ENCODE results near the gene TOMM5.

Gene TOMM5

DNA sequence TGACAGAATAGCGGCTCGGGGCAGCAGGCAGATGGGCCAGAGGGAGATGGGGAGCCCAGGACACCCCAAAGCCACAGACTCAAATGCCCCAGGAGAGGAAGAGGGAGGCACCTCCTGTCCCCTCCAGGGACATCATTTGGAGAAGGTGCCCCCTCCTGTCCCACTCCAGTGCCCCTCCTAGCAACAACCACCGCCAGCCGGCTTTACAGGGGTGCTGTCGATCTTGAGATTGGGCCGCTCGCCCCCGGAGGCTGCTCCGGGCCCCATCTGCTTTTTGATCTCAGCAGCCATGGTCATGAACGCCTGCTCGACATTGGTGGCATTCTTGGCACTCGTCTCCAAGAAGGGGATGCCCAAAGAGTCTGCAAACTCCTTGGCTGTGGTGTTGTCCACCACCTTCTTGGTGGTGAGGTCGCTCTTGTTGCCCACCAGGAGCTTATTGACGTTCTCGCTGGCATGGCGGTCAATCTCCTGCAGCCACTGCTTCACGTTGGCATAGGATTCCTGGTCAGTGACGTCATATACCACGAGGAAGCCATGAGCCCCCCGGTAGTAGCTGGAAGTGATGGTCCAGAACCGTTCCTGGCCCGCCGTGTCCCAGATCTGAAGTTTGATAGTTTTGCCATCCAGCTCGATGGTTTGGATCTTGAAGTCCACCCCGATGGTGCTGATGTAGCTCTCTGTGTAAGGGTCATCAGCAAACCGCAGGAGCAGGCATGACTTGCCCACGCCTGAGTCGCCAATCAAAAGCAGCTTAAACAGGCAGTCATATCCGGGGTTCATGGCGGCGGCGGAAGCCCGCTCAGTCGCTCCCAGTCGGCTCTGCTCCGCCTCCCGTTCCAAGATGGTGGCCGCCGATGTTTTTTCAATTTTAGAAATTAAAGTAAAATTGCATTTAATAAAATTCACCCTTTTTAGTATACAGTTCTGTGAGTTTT lies 44.4 kb upstream of the TOMM5 start:
- no peaks in the 10 kb centered on the region for H3K36me3 ChIP-seq
- TF ChIP-seq, protein P1, sequence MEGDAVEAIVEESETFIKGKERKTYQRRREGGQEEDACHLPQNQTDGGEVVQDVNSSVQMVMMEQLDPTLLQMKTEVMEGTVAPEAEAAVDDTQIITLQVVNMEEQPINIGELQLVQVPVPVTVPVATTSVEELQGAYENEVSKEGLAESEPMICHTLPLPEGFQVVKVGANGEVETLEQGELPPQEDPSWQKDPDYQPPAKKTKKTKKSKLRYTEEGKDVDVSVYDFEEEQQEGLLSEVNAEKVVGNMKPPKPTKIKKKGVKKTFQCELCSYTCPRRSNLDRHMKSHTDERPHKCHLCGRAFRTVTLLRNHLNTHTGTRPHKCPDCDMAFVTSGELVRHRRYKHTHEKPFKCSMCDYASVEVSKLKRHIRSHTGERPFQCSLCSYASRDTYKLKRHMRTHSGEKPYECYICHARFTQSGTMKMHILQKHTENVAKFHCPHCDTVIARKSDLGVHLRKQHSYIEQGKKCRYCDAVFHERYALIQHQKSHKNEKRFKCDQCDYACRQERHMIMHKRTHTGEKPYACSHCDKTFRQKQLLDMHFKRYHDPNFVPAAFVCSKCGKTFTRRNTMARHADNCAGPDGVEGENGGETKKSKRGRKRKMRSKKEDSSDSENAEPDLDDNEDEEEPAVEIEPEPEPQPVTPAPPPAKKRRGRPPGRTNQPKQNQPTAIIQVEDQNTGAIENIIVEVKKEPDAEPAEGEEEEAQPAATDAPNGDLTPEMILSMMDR (IDR thresholded peaks at IDR 0.05; ENCODE audit: low read depth, low read length) = no peak
- no peak overlapping the region for H3K27ac ChIP-seq
- H3K9me3 ChIP-seq (ENCODE audit: severe bottlenecking) = no peaks in the 10 kb centered on the region
- H3K4me3 ChIP-seq (ENCODE audit: low read depth, low read length) = no peak overlapping the region
- DNase-seq = no peak
- H3K27me3 ChIP-seq (ENCODE audit: insufficient read depth, low read depth, severe bottlenecking) = no peaks in the 10 kb centered on the region

DNA sequence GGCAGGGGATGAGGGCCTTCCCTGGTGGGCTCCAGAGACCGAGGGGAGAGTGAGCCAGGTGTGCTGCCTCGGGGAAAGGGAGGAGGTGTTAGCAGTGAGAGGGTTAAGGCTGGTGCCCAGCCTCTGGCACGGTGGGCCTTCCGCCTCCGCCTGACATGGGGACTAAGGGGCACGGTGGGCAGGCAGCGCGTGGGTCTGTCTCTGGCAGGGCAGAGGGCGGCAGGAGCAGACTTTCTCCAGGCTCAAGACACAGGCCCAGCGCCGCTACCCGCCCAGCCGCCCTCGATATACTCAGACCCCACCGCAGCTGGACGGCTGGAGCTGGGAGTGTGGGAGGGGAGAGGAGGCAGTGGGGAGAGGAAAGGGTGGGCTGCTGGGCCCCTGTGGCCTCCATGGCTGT lies 43.4 kb upstream of the TOMM5 start:
- no peaks in the 10 kb centered on the region for H3K9me3 ChIP-seq (ENCODE audit: severe bottlenecking)
- TF ChIP-seq, protein P1 (IDR thresholded peaks at IDR 0.05; ENCODE audit: low read depth, low read length) = no peak
- no peak overlapping the region for H3K4me3 ChIP-seq (ENCODE audit: low read depth, low read length)
- no peak for DNase-seq
- H3K36me3 ChIP-seq = no peaks in the 10 kb centered on the region
- no peak overlapping the region for H3K27ac ChIP-seq
- no peaks in the 10 kb centered on the region for H3K27me3 ChIP-seq (ENCODE audit: insufficient read depth, low read depth, severe bottlenecking)

DNA sequence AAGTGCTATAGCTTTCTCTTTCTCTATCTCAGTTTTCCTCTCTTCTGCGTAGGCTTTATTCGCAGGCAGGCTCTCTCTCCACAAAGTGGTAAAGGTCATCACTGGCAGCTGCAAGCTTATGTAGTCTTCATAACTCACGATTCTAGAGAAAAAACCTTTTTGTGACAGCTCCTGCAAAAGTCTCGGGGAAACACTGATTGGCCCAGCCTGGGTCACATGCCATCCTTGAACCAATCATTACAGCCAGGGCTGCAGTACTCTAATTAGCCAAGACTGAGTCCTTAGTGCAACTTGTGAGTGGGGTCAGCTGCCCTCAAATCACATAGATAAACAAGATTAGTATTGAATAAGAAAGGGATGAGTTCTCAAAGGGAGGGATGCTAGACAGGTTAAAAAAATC lies 40.1 kb upstream of the TOMM5 start:
- no peaks in the 10 kb centered on the region for H3K27me3 ChIP-seq (ENCODE audit: insufficient read depth, low read depth, severe bottlenecking)
- TF ChIP-seq, protein P1 (IDR thresholded peaks at IDR 0.05; ENCODE audit: low read depth, low read length) = no peak
- H3K4me3 ChIP-seq (ENCODE audit: low read depth, low read length) = no peak overlapping the region
- no peak for DNase-seq
- no peak overlapping the region for H3K27ac ChIP-seq
- H3K9me3 ChIP-seq (ENCODE audit: severe bottlenecking) = no peaks in the 10 kb centered on the region
- H3K36me3 ChIP-seq = no peaks in the 10 kb centered on the region

DNA sequence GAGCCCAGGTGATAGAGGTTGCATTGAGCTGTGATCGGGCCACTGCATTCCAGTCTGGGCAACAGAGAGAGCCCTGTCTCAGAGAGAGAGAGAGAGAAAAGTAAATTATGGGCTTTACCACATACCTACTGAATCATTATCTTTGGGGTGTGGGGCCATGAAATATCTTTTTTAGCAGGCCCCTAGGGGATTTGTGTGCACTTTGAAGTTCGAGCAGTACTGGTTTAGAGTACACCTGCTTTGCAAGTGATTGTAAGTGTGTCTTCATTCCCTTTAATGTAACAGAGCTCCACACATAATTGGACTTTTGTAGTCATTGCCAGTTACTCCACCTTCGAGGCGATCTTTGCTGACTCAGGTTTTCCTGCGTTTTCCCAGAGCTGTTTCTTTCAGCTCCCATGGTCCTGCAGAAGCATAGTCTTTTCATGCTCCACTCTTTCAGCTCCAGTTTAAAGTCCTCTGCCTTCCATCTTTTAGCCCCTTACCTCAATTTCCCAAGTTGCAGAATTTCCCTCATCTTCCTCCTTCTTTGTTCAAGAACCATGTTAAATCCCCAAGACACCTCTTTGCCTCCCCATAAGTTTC lies 34.4 kb upstream of the TOMM5 start:
- no peaks in the 10 kb centered on the region for H3K36me3 ChIP-seq
- no peak overlapping the region for H3K27ac ChIP-seq
- TF ChIP-seq, protein P1 (IDR thresholded peaks at IDR 0.05; ENCODE audit: low read depth, low read length) = no peak
- no peaks in the 10 kb centered on the region for H3K9me3 ChIP-seq (ENCODE audit: severe bottlenecking)
- no peak for DNase-seq
- H3K27me3 ChIP-seq (ENCODE audit: insufficient read depth, low read depth, severe bottlenecking) = no peaks in the 10 kb centered on the region
- H3K4me3 ChIP-seq (ENCODE audit: low read depth, low read length) = no peak overlapping the region

DNA sequence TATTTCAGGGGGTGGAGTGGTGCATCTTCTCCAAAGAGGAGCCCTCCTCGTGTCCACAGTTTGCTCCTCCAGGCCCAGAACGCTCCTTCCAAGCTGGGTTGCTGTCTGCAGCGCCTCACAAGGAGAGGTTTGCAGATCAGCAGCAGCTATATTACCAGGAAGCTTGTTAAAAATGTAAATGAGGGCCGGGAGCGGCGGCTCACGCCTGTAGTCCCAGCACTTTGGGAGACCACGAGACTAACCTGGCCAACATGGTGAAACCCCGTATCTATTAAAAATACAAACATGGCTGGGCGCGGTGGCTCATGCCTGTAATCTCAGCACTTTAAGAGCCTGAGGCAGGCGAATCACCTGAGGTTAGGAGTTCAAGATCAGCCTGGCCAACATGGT lies 33.4 kb upstream of the TOMM5 start:
- H3K27ac ChIP-seq = no peak overlapping the region
- TF ChIP-seq, protein P1 (IDR thresholded peaks at IDR 0.05; ENCODE audit: low read depth, low read length) = no peak
- no peaks in the 10 kb centered on the region for H3K27me3 ChIP-seq (ENCODE audit: insufficient read depth, low read depth, severe bottlenecking)
- no peaks in the 10 kb centered on the region for H3K9me3 ChIP-seq (ENCODE audit: severe bottlenecking)
- DNase-seq = no peak
- H3K4me3 ChIP-seq (ENCODE audit: low read depth, low read length) = no peak overlapping the region
- no peaks in the 10 kb centered on the region for H3K36me3 ChIP-seq
